Vagina (tissue), 2 donors: ENCODE data around the gene CD58.

ENCODE experiments used
- CTCF ChIP-seq, 3 experiments: fragments of 450-650 bp in 2 of 3; fragments of 200-600 bp in 1 of 3; sonication (generic) in 1 of 3; IDR thresholded peaks; one replicate each; pipeline ENCODE4 v1.5.1; 2017 to 2019; ENCODE audit warnings: antibody characterized with exemption in 3 of 3, mild to moderate bottlenecking in 2 of 3, moderate library complexity in 2 of 3
- POLR2A ChIP-seq, 2 donors: fragments of 450-650 bp; IDR thresholded peaks; one replicate each; pipeline ENCODE4 v1.6.1; 2017; ENCODE audit warnings: antibody characterized with exemption in 2 of 2, mild to moderate bottlenecking in 2 of 2, moderate library complexity in 2 of 2
- POLR2AphosphoS5 ChIP-seq, 2 donors: sonication (generic); formaldehyde crosslinking; IDR thresholded peaks; one replicate each; pipeline ENCODE4 v1.9.0; 2017; ENCODE audit warnings: antibody characterized with exemption in 2 of 2, mild to moderate bottlenecking in 2 of 2, low read depth in 1 of 2; ENCODE audit not compliant: insufficient read depth in 1 of 2

DNA sequence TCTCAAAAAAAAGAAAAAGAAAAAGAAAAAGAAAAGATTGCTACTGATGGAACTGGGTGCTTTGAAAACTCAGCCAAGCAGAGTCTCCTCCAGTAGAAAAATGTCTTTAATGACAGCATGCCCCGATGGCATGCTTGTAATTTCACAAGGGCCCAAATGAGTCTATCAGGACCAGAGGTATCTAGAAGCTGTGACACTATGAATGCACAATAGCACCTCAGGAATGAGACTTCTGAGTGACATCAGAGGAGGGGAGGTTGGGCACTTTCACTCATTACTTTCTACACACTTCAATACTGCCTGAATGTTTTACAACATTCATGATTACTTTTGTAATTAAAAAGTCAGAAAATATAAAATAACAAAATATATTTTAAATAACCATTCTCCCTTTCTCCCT, 15.1 kb upstream of the CD58 start:
- no peak for TF ChIP-seq POLR2AphosphoS5 (IDR thresholded peaks at IDR 0.05; ENCODE audit: insufficient read depth in 1 of 2, low read depth in 1 of 2)
- TF ChIP-seq POLR2A (IDR thresholded peaks at IDR 0.05), result no peak
- TF ChIP-seq CTCF (IDR thresholded peaks at IDR 0.05), result no peak
